Measurements from ENCODE around the gene KCNQ4.

KCNQ4 gene

DNA sequence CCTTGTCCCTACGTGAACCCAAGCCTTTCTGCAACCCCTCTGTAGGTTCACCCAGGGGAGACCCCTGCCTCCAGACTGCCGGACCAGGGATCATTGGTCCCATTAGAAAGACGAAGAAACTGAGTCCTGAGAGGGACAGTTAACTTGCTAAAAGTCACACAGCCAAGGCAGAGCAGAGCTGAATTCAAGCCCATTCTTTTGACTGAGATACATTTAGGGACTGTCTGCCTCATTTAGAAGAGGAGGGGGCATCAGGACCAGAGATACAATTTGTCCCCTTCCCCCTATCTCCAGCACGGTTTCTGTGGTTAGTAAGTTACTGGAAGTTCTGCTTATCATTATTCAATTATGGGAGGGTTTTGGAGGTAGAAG, 19.1 kb downstream of the KCNQ4 start:
- no peaks in the 10 kb centered on the region for H3K36me3 ChIP-seq (ENCODE audit: control insufficient read depth, low read depth, low read length)
- H3K27ac ChIP-seq (ENCODE audit: low read length) = no peak overlapping the region
- no peak overlapping the region for H3K9ac ChIP-seq (ENCODE audit: low read length)
- H3K27me3 ChIP-seq (ENCODE audit: control insufficient read depth, insufficient read depth, low read length) = peaks cover 8% of the 10 kb centered on the region
- H3K4me1 ChIP-seq (ENCODE audit: control insufficient read depth, low read depth, low read length) = peaks cover 30% of the 10 kb centered on the region
- peak overlapping the region; percentile 32 for H3K4me3 ChIP-seq (ENCODE audit: low read length)
- no peaks in the 10 kb centered on the region for H3K9me3 ChIP-seq (ENCODE audit: control insufficient read depth, low read depth, low read length)

- H3K9ac ChIP-seq (ENCODE audit: low read length) = no peak overlapping the region
- no peaks in the 10 kb centered on the region for H3K36me3 ChIP-seq (ENCODE audit: control insufficient read depth, low read depth, low read length)
- H3K4me3 ChIP-seq (ENCODE audit: low read length) = no peak overlapping the region
- peaks cover 30% of the 10 kb centered on the region for H3K4me1 ChIP-seq (ENCODE audit: control insufficient read depth, low read depth, low read length)
- peaks cover 8% of the 10 kb centered on the region for H3K27me3 ChIP-seq (ENCODE audit: control insufficient read depth, insufficient read depth, low read length)
- no peaks in the 10 kb centered on the region for H3K9me3 ChIP-seq (ENCODE audit: control insufficient read depth, low read depth, low read length)
- H3K27ac ChIP-seq (ENCODE audit: low read length) = no peak overlapping the region
Measured at GRCh38 chr1:40803447-40803846, 19.9 kb downstream of the KCNQ4 start.

DNA sequence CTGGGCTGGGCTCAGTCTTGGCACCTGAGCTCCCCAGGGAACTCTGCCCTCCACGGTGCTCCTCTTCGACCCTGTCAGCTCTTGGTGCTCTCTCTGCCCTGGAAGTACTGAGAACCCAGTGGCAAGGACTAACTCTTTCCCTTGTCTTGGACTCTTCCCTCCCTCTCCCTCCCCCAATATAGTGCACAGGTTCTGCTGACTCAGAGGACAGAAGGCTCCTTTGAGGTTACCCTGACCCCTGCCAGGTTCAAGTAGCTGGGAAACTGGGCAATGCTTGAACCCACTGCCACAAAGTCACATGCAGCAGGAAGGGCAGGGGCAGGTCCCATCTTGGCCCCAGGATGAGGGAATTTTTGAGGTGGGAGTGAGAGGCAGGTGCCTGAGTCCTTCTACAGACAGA, 20.3 kb downstream of the KCNQ4 start:
- H3K4me3 ChIP-seq (ENCODE audit: low read length) = no peak overlapping the region
- peaks cover 8% of the 10 kb centered on the region for H3K27me3 ChIP-seq (ENCODE audit: control insufficient read depth, insufficient read depth, low read length)
- H3K4me1 ChIP-seq (ENCODE audit: control insufficient read depth, low read depth, low read length) = peaks cover 30% of the 10 kb centered on the region
- no peaks in the 10 kb centered on the region for H3K9me3 ChIP-seq (ENCODE audit: control insufficient read depth, low read depth, low read length)
- no peak overlapping the region for H3K27ac ChIP-seq (ENCODE audit: low read length)
- no peak overlapping the region for H3K9ac ChIP-seq (ENCODE audit: low read length)
- H3K36me3 ChIP-seq (ENCODE audit: control insufficient read depth, low read depth, low read length) = no peaks in the 10 kb centered on the region

GRCh38 chr1:40806240-40806639, 22.7 kb downstream of the KCNQ4 start:
- no peak overlapping the region for H3K27ac ChIP-seq (ENCODE audit: low read length)
- H3K27me3 ChIP-seq (ENCODE audit: control insufficient read depth, insufficient read depth, low read length) = peaks cover 5% of the 10 kb centered on the region
- H3K4me3 ChIP-seq (ENCODE audit: low read length) = no peak overlapping the region
- H3K36me3 ChIP-seq (ENCODE audit: control insufficient read depth, low read depth, low read length) = no peaks in the 10 kb centered on the region
- no peak overlapping the region for H3K9ac ChIP-seq (ENCODE audit: low read length)
- peaks cover 24% of the 10 kb centered on the region for H3K4me1 ChIP-seq (ENCODE audit: control insufficient read depth, low read depth, low read length)
- no peaks in the 10 kb centered on the region for H3K9me3 ChIP-seq (ENCODE audit: control insufficient read depth, low read depth, low read length)

- H3K4me3 ChIP-seq (ENCODE audit: low read length) = no peak overlapping the region
- no peaks in the 10 kb centered on the region for H3K9me3 ChIP-seq (ENCODE audit: control insufficient read depth, low read depth, low read length)
- H3K27ac ChIP-seq (ENCODE audit: low read length) = no peak overlapping the region
- no peaks in the 10 kb centered on the region for H3K36me3 ChIP-seq (ENCODE audit: control insufficient read depth, low read depth, low read length)
- peaks cover 17% of the 10 kb centered on the region for H3K4me1 ChIP-seq (ENCODE audit: control insufficient read depth, low read depth, low read length)
- no peaks in the 10 kb centered on the region for H3K27me3 ChIP-seq (ENCODE audit: control insufficient read depth, insufficient read depth, low read length)
- no peak overlapping the region for H3K9ac ChIP-seq (ENCODE audit: low read length)
Measured at GRCh38 chr1:40806731-40807695, 23.4 kb downstream of the KCNQ4 start.

DNA sequence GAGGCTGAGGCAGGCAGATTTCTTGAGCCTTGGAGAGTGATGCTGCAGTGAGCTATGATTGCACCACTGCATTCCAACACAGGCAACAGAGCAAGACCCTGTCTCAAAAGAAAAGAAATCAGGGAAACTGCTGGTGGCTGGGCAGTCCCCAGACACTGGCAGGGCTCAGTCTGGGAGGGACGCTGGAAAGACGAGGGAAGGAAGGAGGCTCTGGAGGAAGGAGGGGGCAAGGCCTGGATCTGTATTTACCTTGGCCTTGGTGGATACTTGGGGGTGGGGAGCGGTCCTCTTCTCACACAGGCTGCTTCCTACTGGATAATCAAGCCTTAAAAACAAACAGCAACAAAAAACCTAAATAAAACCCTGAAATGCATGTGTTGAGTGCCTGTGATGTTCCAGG, 24.4 kb downstream of the KCNQ4 start:
- Histone ChIP-seq H3K9ac (ENCODE audit: low read length) (no peak overlapping the region), H3K36me3 (ENCODE audit: control insufficient read depth, low read depth, low read length) (no peaks in the 10 kb centered on the region), H3K9me3 (ENCODE audit: control insufficient read depth, low read depth, low read length) (no peaks in the 10 kb centered on the region), H3K27me3 (ENCODE audit: control insufficient read depth, insufficient read depth, low read length) (no peaks in the 10 kb centered on the region), H3K4me3 (ENCODE audit: low read length) (no peak overlapping the region), H3K4me1 (ENCODE audit: control insufficient read depth, low read depth, low read length) (peaks cover 14% of the 10 kb centered on the region), H3K27ac (ENCODE audit: low read length) (no peak overlapping the region)

- no peaks in the 10 kb centered on the region for H3K27me3 ChIP-seq (ENCODE audit: control insufficient read depth, insufficient read depth, low read length)
- H3K4me1 ChIP-seq (ENCODE audit: control insufficient read depth, low read depth, low read length) = peaks cover 10% of the 10 kb centered on the region
- no peak overlapping the region for H3K9ac ChIP-seq (ENCODE audit: low read length)
- H3K27ac ChIP-seq (ENCODE audit: low read length) = no peak overlapping the region
- H3K36me3 ChIP-seq (ENCODE audit: control insufficient read depth, low read depth, low read length) = no peaks in the 10 kb centered on the region
- no peak overlapping the region for H3K4me3 ChIP-seq (ENCODE audit: low read length)
- no peaks in the 10 kb centered on the region for H3K9me3 ChIP-seq (ENCODE audit: control insufficient read depth, low read depth, low read length)
Measured at GRCh38 chr1:40808444-40808843, 24.9 kb downstream of the KCNQ4 start.

- Histone ChIP-seq H3K4me1 (ENCODE audit: control insufficient read depth, low read depth, low read length) (peaks cover 6% of the 10 kb centered on the region), H3K9ac (ENCODE audit: low read length) (no peak overlapping the region), H3K27ac (ENCODE audit: low read length) (no peak overlapping the region), H3K27me3 (ENCODE audit: control insufficient read depth, insufficient read depth, low read length) (no peaks in the 10 kb centered on the region), H3K4me3 (ENCODE audit: low read length) (no peak overlapping the region), H3K36me3 (ENCODE audit: control insufficient read depth, low read depth, low read length) (no peaks in the 10 kb centered on the region), H3K9me3 (ENCODE audit: control insufficient read depth, low read depth, low read length) (no peaks in the 10 kb centered on the region)
Measured at GRCh38 chr1:40808909-40809308, 25.3 kb downstream of the KCNQ4 start.

GRCh38 chr1:40810927-40811326, 27.3 kb downstream of the KCNQ4 start:
- H3K27ac ChIP-seq (ENCODE audit: low read length) = no peak overlapping the region
- no peaks in the 10 kb centered on the region for H3K4me1 ChIP-seq (ENCODE audit: control insufficient read depth, low read depth, low read length)
- no peaks in the 10 kb centered on the region for H3K27me3 ChIP-seq (ENCODE audit: control insufficient read depth, insufficient read depth, low read length)
- H3K4me3 ChIP-seq (ENCODE audit: low read length) = no peak overlapping the region
- H3K9me3 ChIP-seq (ENCODE audit: control insufficient read depth, low read depth, low read length) = no peaks in the 10 kb centered on the region
- H3K36me3 ChIP-seq (ENCODE audit: control insufficient read depth, low read depth, low read length) = no peaks in the 10 kb centered on the region
- H3K9ac ChIP-seq (ENCODE audit: low read length) = no peak overlapping the region

GRCh38 chr1:40815420-40815819, 31.8 kb downstream of the KCNQ4 start:
- Histone ChIP-seq H3K4me3 (ENCODE audit: low read length) (no peak overlapping the region), H3K9me3 (ENCODE audit: control insufficient read depth, low read depth, low read length) (no peaks in the 10 kb centered on the region), H3K36me3 (ENCODE audit: control insufficient read depth, low read depth, low read length) (no peaks in the 10 kb centered on the region), H3K27me3 (ENCODE audit: control insufficient read depth, insufficient read depth, low read length) (peaks cover 13% of the 10 kb centered on the region), H3K4me1 (ENCODE audit: control insufficient read depth, low read depth, low read length) (peaks cover 4% of the 10 kb centered on the region), H3K9ac (ENCODE audit: low read length) (no peak overlapping the region), H3K27ac (ENCODE audit: low read length) (no peak overlapping the region)

GRCh38 chr1:40817791-40818263, 34.2 kb downstream of the KCNQ4 start:
- Histone ChIP-seq H3K9ac (ENCODE audit: low read length) (no peak overlapping the region), H3K4me1 (ENCODE audit: control insufficient read depth, low read depth, low read length) (peaks cover 4% of the 10 kb centered on the region), H3K27me3 (ENCODE audit: control insufficient read depth, insufficient read depth, low read length) (peaks cover 13% of the 10 kb centered on the region), H3K36me3 (ENCODE audit: control insufficient read depth, low read depth, low read length) (no peaks in the 10 kb centered on the region), H3K27ac (ENCODE audit: low read length) (no peak overlapping the region), H3K9me3 (ENCODE audit: control insufficient read depth, low read depth, low read length) (no peaks in the 10 kb centered on the region), H3K4me3 (ENCODE audit: low read length) (peak overlapping the region; percentile 64)

Data from iPS-18a (cell line).